22Rv1 (cell line): ENCODE measurements around the gene IL17RB.

Experiments
- H3K27ac ChIP-seq: fragments of 450-650 bp; 2 replicates; pipeline ENCODE4 v1.5.1; 2017
- ZFX ChIP-seq: fragments of 450-650 bp; IDR thresholded peaks from 2 replicates; pipeline ENCODE4 v1.6.1; 2017; ENCODE audit warnings: antibody characterized with exemption, borderline replicate concordance
- TF ChIP-seq, protein P1 (sequence below): fragments of 450-650 bp; IDR thresholded peaks from 2 replicates; pipeline ENCODE4 v1.5.1; 2017; ENCODE audit warnings: mild to moderate bottlenecking

IL17RB gene

DNA sequence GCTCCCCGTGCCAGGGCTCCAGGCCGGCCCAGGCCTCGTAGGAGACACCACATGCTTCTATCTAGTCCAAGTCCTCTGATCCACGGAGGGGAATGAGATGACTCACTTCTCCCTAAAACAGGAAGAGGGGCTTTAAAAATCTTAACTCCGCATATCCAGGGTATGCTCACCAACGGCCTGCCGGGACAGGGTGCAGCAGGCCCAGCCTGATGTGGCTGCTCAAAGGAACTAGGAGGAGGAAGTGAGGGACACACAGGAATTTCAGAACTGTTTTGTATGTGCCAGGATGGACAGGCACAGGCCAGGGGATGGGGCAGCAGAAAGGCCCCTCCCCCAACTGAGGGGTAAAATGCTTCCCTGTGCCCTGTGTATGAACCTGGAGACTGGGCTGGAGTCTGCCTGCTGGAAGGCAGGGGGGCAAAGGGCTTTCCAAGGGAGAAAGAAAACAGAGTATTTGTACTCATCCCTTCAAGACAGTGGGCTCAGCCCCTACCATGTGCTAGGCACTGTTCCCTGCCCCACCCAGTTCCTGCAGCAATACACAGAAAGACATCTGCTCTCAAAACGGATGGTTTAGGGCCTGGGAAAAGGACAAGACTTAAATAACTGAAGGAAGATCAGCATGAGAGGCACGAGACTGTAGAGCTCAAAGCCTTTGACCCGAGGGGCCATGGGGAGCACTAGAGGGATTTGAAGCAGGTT lies 22.3 kb upstream of the IL17RB start:
- H3K27ac ChIP-seq = no peak overlapping the region
- TF ChIP-seq ZFX = no peak
- TF ChIP-seq, protein P1, sequence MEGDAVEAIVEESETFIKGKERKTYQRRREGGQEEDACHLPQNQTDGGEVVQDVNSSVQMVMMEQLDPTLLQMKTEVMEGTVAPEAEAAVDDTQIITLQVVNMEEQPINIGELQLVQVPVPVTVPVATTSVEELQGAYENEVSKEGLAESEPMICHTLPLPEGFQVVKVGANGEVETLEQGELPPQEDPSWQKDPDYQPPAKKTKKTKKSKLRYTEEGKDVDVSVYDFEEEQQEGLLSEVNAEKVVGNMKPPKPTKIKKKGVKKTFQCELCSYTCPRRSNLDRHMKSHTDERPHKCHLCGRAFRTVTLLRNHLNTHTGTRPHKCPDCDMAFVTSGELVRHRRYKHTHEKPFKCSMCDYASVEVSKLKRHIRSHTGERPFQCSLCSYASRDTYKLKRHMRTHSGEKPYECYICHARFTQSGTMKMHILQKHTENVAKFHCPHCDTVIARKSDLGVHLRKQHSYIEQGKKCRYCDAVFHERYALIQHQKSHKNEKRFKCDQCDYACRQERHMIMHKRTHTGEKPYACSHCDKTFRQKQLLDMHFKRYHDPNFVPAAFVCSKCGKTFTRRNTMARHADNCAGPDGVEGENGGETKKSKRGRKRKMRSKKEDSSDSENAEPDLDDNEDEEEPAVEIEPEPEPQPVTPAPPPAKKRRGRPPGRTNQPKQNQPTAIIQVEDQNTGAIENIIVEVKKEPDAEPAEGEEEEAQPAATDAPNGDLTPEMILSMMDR = no peak

DNA sequence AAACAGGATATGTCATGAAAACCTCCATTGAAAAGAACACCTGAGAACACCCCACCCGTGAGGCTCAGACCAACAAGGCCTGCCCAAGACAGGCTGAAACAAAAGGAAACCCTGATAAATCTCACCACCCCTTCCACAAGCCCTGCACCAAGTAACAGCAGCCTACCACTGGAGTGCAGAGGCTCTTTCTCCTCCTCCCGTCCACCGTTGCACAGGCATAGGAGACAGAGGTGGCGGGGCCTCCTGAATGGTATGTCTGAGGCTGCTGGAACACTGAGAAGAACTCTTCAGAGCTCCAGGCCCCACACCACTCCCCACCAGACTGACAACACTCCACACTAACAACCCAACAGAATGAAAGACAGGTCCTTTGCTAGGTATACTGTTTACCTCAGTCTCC lies 21.6 kb upstream of the IL17RB start:
- TF ChIP-seq ZFX = no peak
- TF ChIP-seq, protein P1 = no peak

DNA sequence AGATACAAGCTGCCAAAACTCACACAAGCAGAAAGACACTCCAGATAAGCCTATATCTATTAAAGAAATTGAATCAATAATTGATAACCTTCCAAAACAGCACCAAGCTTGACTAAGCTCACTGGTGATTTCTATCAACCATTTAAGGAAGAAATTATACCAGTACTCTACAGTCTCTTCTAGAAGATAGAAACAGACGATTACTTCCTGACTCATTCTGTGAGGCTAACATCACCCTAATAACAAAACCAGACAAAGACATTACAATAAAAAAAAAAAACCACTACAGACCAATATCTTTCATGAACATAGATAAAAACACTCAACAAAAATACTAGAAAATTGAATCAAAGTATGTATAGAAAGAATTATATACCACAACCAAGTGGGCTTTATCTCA lies 20.3 kb upstream of the IL17RB start:
- no peak overlapping the region for H3K27ac ChIP-seq
- TF ChIP-seq, protein P1 = no peak
- no peak for TF ChIP-seq ZFX

More for the DNA sequence above, 21.6 kb upstream of the IL17RB start:
- no peak overlapping the region for H3K27ac ChIP-seq

DNA sequence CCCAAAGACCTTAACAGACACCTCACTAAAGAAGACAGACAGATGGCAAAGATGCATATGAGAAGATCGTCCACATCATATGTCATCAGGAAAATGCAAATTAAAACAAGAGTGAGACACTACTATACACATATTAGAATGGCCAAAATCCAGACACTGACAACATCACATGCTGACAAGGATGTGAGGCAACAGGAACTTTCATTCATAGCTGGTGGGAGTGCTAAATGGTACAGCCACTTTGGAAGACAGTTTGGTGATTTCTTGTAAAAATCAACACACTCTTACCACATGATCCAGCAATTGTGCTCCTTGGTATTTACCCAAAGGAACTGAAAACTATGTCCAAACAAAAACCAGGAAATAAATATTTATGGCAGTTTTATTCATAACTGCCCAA lies 17.8 kb upstream of the IL17RB start:
- TF ChIP-seq, protein P1 = no peak
- TF ChIP-seq ZFX = no peak
- no peak overlapping the region for H3K27ac ChIP-seq

DNA sequence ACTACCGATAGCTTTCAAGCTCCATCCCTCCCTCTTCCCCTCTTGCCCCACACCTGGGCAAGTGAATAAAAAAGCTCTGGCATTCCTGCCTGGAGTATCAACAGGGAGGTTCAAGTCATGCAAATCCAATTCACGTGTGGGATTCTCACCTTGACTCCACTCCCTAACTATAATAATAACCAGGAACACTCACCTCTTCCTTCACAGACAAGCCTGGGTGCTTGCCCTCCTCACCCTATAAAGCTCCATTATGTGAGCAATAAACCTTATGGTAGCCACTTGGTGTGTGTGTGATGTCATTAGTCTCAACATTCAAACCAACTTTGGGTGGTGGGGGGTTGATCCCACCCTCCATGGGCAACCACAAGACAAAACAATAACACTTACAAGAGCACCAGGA lies 16.8 kb upstream of the IL17RB start:
- TF ChIP-seq, protein P1 = no peak
- TF ChIP-seq ZFX = no peak
- H3K27ac ChIP-seq = no peak overlapping the region

DNA sequence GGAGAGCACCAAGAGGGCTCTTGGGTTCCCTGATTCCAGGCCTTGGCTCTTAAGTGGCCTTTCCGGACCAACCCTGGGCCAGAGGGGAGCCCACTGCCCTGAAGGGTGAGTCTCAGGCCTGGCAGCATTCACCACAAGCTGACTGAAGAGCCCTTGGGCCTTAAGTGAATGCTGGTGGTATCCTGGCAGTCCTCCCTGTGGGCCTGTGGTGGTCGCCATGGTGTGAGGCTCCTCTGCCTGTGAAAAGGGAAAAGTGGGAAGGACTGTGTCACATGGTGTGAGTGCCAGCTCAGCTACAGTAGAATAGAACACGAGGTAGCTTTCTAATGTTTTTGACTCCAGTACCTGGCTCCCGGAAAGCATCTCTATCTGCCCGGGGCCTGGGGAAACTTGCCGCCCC lies 15.4 kb upstream of the IL17RB start:
- no peak overlapping the region for H3K27ac ChIP-seq
- TF ChIP-seq, protein P1 = no peak
- no peak for TF ChIP-seq ZFX

DNA sequence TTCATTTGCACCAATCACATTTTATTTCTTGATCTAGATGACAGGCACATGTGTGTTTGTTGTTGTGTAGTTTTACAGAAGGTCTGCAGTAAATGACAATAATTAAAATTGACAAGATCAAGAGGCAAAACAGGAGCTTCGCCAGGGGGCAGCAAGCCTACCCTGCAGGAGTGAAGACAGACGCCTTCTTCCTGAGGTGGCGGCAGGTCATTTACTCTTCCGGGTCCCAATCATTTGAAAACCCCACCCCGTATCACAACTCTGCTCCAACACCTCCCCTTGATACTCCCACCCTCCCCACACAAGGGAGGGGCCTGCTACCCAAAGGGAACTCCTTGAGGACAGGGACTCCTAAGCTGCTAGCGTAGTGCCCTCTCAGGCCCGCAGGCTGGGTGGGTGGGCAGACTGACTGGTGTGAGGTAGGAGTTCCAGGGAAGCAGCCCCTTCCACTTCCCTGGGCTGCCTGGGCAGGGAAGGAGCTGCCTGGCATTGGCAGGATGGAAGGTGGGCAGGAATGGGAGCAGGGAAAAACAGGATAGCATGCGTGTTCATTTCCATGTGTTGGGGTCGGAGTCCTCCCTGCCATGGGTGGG lies 13.2 kb upstream of the IL17RB start:
- no peak overlapping the region for H3K27ac ChIP-seq
- TF ChIP-seq, protein P1 = no peak
- no peak for TF ChIP-seq ZFX
